Activated B cell treated with CpG ODN at 0.5 μM for 24 hours (primary cell): ENCODE data around the gene MUC5B. TPM values are rescaled to one million over a fixed set of nuclear protein-coding genes. Genes with fewer than 3 reads are reported as not detected.
"Not testable (repeated sequence)": the region's sequence is repeated elsewhere in the genome, so short reads cannot be mapped to it uniquely, and the experiment has no call there.

ENCODE experiments used
- ATAC-seq: fragments of 200-7000 bp; cut with Tn5 transposase; one replicate; pipeline ENCODE4 v1.10.0; 2021; ENCODE audit warnings: low read depth, mild to moderate bottlenecking, moderate library complexity
- CTCF ChIA-PET: fragments of 350-600 bp; sonication (Branson Sonifier 250); formaldehyde crosslinking; loops from one replicate; lab custom pipeline; 2021; ENCODE audit warnings: antibody characterized with exemption; lab: Charles Lee
- POLR2A ChIA-PET: fragments of 350-600 bp; sonication (Branson Sonifier 250); formaldehyde crosslinking; loops from one replicate; lab custom pipeline; 2021; ENCODE audit warnings: antibody characterized with exemption; lab: Charles Lee
- DNase-seq: peaks from one replicate; pipeline ENCODE4 v3.0.0; 2022
- H3K27ac Mint-ChIP-seq: one replicate; pipeline ENCODE4 v1.8.0; 2020; ENCODE audit warnings: mixed read lengths
- H3K27me3 Mint-ChIP-seq: one replicate; pipeline ENCODE4 v1.8.0; 2021; ENCODE audit warnings: mixed read lengths
- H3K36me3 Mint-ChIP-seq: one replicate; pipeline ENCODE4 v1.8.0; 2021; ENCODE audit warnings: low read depth, mixed read lengths
- H3K4me1 Mint-ChIP-seq: one replicate; pipeline ENCODE4 v1.8.0; 2021; ENCODE audit warnings: mixed read lengths
- H3K4me3 Mint-ChIP-seq: one replicate; pipeline ENCODE4 v1.8.0; 2020; ENCODE audit warnings: mild to moderate bottlenecking, mixed read lengths
- H3K9me3 Mint-ChIP-seq: one replicate; pipeline ENCODE4 v1.8.0; 2020; ENCODE audit warnings: mixed read lengths
- CTCF ChIP-seq: fragments of 200-600 bp; IDR thresholded peaks from one replicate; pipeline ENCODE4 v1.8.0; 2022; ENCODE audit warnings: antibody characterized with exemption, mild to moderate bottlenecking
- intact Hi-C: fragments of 100-400 bp; cut with micrococcal nuclease; formaldehyde crosslinking; loops from one replicate; pipeline ENCODE4 v1.15.1; 2024
- total RNA-seq: library from RNA; stranded (reverse); gene quantifications from 2 replicates; pipeline ENCODE4 v1.2.3, GENCODE V29; 2022

Gene MUC5B
- total RNA-seq, 1 donor from 2014 or later = not detected

GRCh38 chr11:1261241-1262071 lies 38.6 kb downstream of the MUC5B start:
- CTCF ChIA-PET = no interaction called here
- DNase-seq (no peak), ATAC-seq (no peak)
- POLR2A ChIA-PET = interaction anchor here (1.1 to 1.9 kb wide), 4 partner anchors 48 to 314 kb away, joined by 3 to 11 read pairs (median 6); partner anchors contain the start of gene TOLLIP
- Mint-ChIP-seq H3K27ac (no peak overlapping the region), H3K4me3 (peak overlapping the region; percentile 79), H3K27me3 (no peaks in the 10 kb centered on the region), H3K36me3 (peaks cover 4% of the 10 kb centered on the region), H3K9me3 (peaks cover 11% of the 10 kb centered on the region), H3K4me1 (peaks cover 14% of the 10 kb centered on the region)
- TF ChIP-seq CTCF = no peak
- intact Hi-C loops = loop anchor here (1.0 kb wide), 3 partner anchors 48 to 313 kb away; partner anchors contain the start of gene TOLLIP

GRCh38 chr11:1262172-1263006 lies 39.5 kb downstream of the MUC5B start:
- POLR2A ChIA-PET = interaction anchor here (0.6 to 1.9 kb wide), 7 partner anchors 47 to 588 kb away, joined by 3 to 11 read pairs (median 4); partner anchors contain the start of gene TOLLIP
- no peaks in the 10 kb centered on the region for H3K27me3 Mint-ChIP-seq
- peaks cover 15% of the 10 kb centered on the region for H3K4me1 Mint-ChIP-seq
- ATAC-seq = peak; percentile 90
- CTCF ChIA-PET = interaction anchor here (1.0 kb wide), 1 partner anchor 312 kb away, joined by 3 read pairs; no protein-coding TSS in a partner anchor
- intact Hi-C loops = loop anchor here (1.0 kb wide), 3 partner anchors 47 to 312 kb away; partner anchors contain the start of gene TOLLIP
- DNase-seq = peak; percentile 74
- peak overlapping the region; percentile 79 for H3K4me3 Mint-ChIP-seq
- peak overlapping the region; percentile 83 for H3K27ac Mint-ChIP-seq
- peaks cover 16% of the 10 kb centered on the region for H3K9me3 Mint-ChIP-seq
- peaks cover 4% of the 10 kb centered on the region for H3K36me3 Mint-ChIP-seq
- no peak for TF ChIP-seq CTCF

- ChIA-PET CTCF (interaction anchor here (1.0 kb wide), 1 partner anchor 312 kb away, joined by 3 read pairs; no protein-coding TSS in a partner anchor), POLR2A (interaction anchor here (0.8 to 1.9 kb wide), 5 partner anchors 46 to 312 kb away, joined by 3 to 11 read pairs (median 3); partner anchors contain the start of gene TOLLIP)
- peaks cover 16% of the 10 kb centered on the region for H3K9me3 Mint-ChIP-seq
- intact Hi-C loops = no loop called here
- peaks cover 15% of the 10 kb centered on the region for H3K4me1 Mint-ChIP-seq
- TF ChIP-seq CTCF = no peak
- no peaks in the 10 kb centered on the region for H3K27me3 Mint-ChIP-seq
- H3K4me3 Mint-ChIP-seq = peak overlapping the region; percentile 79
- peaks cover 4% of the 10 kb centered on the region for H3K36me3 Mint-ChIP-seq
- ATAC-seq (peak; percentile 35), DNase-seq (no peak)
- H3K27ac Mint-ChIP-seq = peak overlapping the region; percentile 83
Observed at GRCh38 chr11:1263010-1263409, 40.1 kb downstream of the MUC5B start.

- peaks cover 15% of the 10 kb centered on the region for H3K4me1 Mint-ChIP-seq
- intact Hi-C loops, H3K27ac Mint-ChIP-seq, H3K4me3 Mint-ChIP-seq, H3K27me3 Mint-ChIP-seq, H3K36me3 Mint-ChIP-seq, DNase-seq, CTCF ChIA-PET, POLR2A ChIA-PET: not testable (repeated sequence)
- ATAC-seq = peak; percentile 16
- H3K9me3 Mint-ChIP-seq = peaks cover 16% of the 10 kb centered on the region
Observed at GRCh38 chr11:1264444-1264843, 41.6 kb downstream of the MUC5B start.

- peaks cover 16% of the 10 kb centered on the region for H3K9me3 Mint-ChIP-seq
- intact Hi-C loops, ATAC-seq, H3K4me3 Mint-ChIP-seq, DNase-seq, H3K36me3 Mint-ChIP-seq, POLR2A ChIA-PET, H3K27me3 Mint-ChIP-seq, H3K27ac Mint-ChIP-seq, CTCF ChIA-PET: not testable (repeated sequence)
- H3K4me1 Mint-ChIP-seq = peaks cover 15% of the 10 kb centered on the region
Observed at GRCh38 chr11:1265480-1265879, 42.6 kb downstream of the MUC5B start.

- H3K27ac Mint-ChIP-seq, POLR2A ChIA-PET, H3K36me3 Mint-ChIP-seq, DNase-seq, H3K4me3 Mint-ChIP-seq, H3K27me3 Mint-ChIP-seq, ATAC-seq, intact Hi-C loops, CTCF ChIA-PET: not testable (repeated sequence)
- H3K4me1 Mint-ChIP-seq = peaks cover 14% of the 10 kb centered on the region
- peaks cover 16% of the 10 kb centered on the region for H3K9me3 Mint-ChIP-seq
Observed at GRCh38 chr11:1266976-1267375, 44.1 kb downstream of the MUC5B start.
